ENCODE measurements around the gene ZDHHC18.

- TF ChIP-seq CTCF (IDR thresholded peaks at IDR 0.05) (no peak), POLR2A (IDR thresholded peaks at IDR 0.05) (no peak), POLR2AphosphoS5 (IDR thresholded peaks at IDR 0.05) (peak in 1 of 3 donors; percentile 26)
These were observed 42.2 kb upstream of the ZDHHC18 start for GRCh38 chr1:26784023-26784871.

Measured in breast epithelium (tissue), 3 donors.